Posterior vena cava (tissue), 2 donors: ENCODE data around the gene RABGAP1L. TPM values are rescaled to one million over a fixed set of nuclear protein-coding genes. Genes with fewer than 3 reads are reported as not detected.

ENCODE experiments used
- DNase-seq: peaks from one replicate; pipeline ENCODE4 v3.0.0-alpha.2; 2020; ENCODE audit warnings: low spot score
- intact Hi-C, 2 donors: fragments of 100-400 bp; cut with DNase I; formaldehyde crosslinking; loops; one replicate each; pipeline versions ENCODE4 v1.14.1 to v1.14.2; 2022 to 2023
- total RNA-seq, 2 donors: library from RNA; stranded (reverse); fragmentation: NEBNext Ultra II Directional; extraction: Animal tissue kit (Norgen Biotek cat#: 25700); gene quantifications; one replicate each; pipeline ENCODE4 v1.2.1, GENCODE V29; 2021
- donor health status: DM: yes; HTN: yes; CAD: no.
- donor health status: DM: yes; HTN: yes; CAD: no.

RABGAP1L gene
- total RNA-seq, 2 donors from 2014 or later: 32.9 to 41.4 TPM

GRCh38 chr1:174744886-174745285 lies 585.6 kb downstream of the RABGAP1L start:
- intact Hi-C loops: loop anchor here (5.0 to 10.0 kb wide), 2 partner anchors 483 to 490 kb away; no protein-coding TSS in a partner anchor
- DNase-seq: no peak

- DNase-seq: no peak
- intact Hi-C loops: loop anchor here in 1 of 2 donors (10.0 kb wide), 1 partner anchor 491 kb away; no protein-coding TSS in a partner anchor
Observed at GRCh38 chr1:174746024-174746808, 586.9 kb downstream of the RABGAP1L start.

GRCh38 chr1:174747613-174748012 lies 588.3 kb downstream of the RABGAP1L start:
- intact Hi-C loops: loop anchor here in 1 of 2 donors (10.0 kb wide), 1 partner anchor 493 kb away; no protein-coding TSS in a partner anchor
- no peak for DNase-seq

- intact Hi-C loops: loop anchor here in 1 of 2 donors (10.0 kb wide), 1 partner anchor 494 kb away; no protein-coding TSS in a partner anchor
- DNase-seq: no peak
Observed at GRCh38 chr1:174748586-174748985, 589.3 kb downstream of the RABGAP1L start.

GRCh38 chr1:174753131-174753530 lies 593.8 kb downstream of the RABGAP1L start:
- no peak for DNase-seq
- intact Hi-C loops: no loop called here

- DNase-seq: no peak
- intact Hi-C loops: loop anchor here in 1 of 2 donors (10.0 kb wide), 1 partner anchor 223 kb away; no protein-coding TSS in a partner anchor
Observed at GRCh38 chr1:174761335-174761734, 602.0 kb downstream of the RABGAP1L start.

GRCh38 chr1:174761901-174762585 lies 602.7 kb downstream of the RABGAP1L start:
- no peak for DNase-seq

GRCh38 chr1:174764191-174764590 lies 604.9 kb downstream of the RABGAP1L start:
- intact Hi-C loops: loop anchor here in 1 of 2 donors (10.0 kb wide), 1 partner anchor 221 kb away; no protein-coding TSS in a partner anchor
- no peak for DNase-seq

More at GRCh38 chr1:174761901-174762585, 602.7 kb downstream of the RABGAP1L start:
- intact Hi-C loops: loop anchor here in 1 of 2 donors (10.0 kb wide), 1 partner anchor 223 kb away; no protein-coding TSS in a partner anchor

GRCh38 chr1:174766727-174767126 lies 607.4 kb downstream of the RABGAP1L start:
- no peak for DNase-seq
- intact Hi-C loops: loop anchor here in 1 of 2 donors (10.0 kb wide), 1 partner anchor 218 kb away; no protein-coding TSS in a partner anchor

- DNase-seq: no peak
- intact Hi-C loops: loop anchor here in 1 of 2 donors (10.0 kb wide), 1 partner anchor 216 kb away; no protein-coding TSS in a partner anchor
Observed at GRCh38 chr1:174768516-174768915, 609.2 kb downstream of the RABGAP1L start.

GRCh38 chr1:174768949-174769348 lies 609.6 kb downstream of the RABGAP1L start:
- DNase-seq: no peak
- intact Hi-C loops: loop anchor here in 1 of 2 donors (10.0 kb wide), 1 partner anchor 216 kb away; no protein-coding TSS in a partner anchor

- intact Hi-C loops: loop anchor here (10.0 kb wide), 1 partner anchor 215 kb away; no protein-coding TSS in a partner anchor
- no peak for DNase-seq
Observed at GRCh38 chr1:174769961-174770549, 610.7 kb downstream of the RABGAP1L start.

GRCh38 chr1:174775621-174776020 lies 616.3 kb downstream of the RABGAP1L start:
- intact Hi-C loops: loop anchor here in 1 of 2 donors (10.0 kb wide), 1 partner anchor 209 kb away; no protein-coding TSS in a partner anchor
- DNase-seq: no peak

- intact Hi-C loops: loop anchor here in 1 of 2 donors (10.0 kb wide), 1 partner anchor 208 kb away; no protein-coding TSS in a partner anchor
Observed at GRCh38 chr1:174777262-174777661, 617.9 kb downstream of the RABGAP1L start.

GRCh38 chr1:174785510-174785909 lies 626.2 kb downstream of the RABGAP1L start:
- no peak for DNase-seq
- intact Hi-C loops: no loop called here

More at GRCh38 chr1:174777262-174777661, 617.9 kb downstream of the RABGAP1L start:
- no peak for DNase-seq

- intact Hi-C loops: no loop called here
- no peak for DNase-seq
Observed at GRCh38 chr1:174786358-174786757, 627.0 kb downstream of the RABGAP1L start.

GRCh38 chr1:174786760-174787159 lies 627.4 kb downstream of the RABGAP1L start:
- intact Hi-C loops: no loop called here
- no peak for DNase-seq

GRCh38 chr1:174788981-174789380 lies 629.7 kb downstream of the RABGAP1L start:
- intact Hi-C loops: no loop called here
- no peak for DNase-seq

GRCh38 chr1:174789399-174789798 lies 630.1 kb downstream of the RABGAP1L start:
- DNase-seq: no peak
- intact Hi-C loops: no loop called here
